Fibroblast of mammary gland (primary cell): ENCODE data around the gene PARP1.

ENCODE experiments used
- DNase-seq: peaks from one replicate; pipeline ENCODE4 v3.0.0-alpha.2; 2010; ENCODE audit warnings: low read depth
- H3K4me3 ChIP-seq: 2 replicates; pipeline ENCODE4 v1.5.1; 2011; ENCODE audit warnings: low read depth, mild to moderate bottlenecking, low read length, moderate library complexity; ENCODE audit not compliant: control insufficient read depth
- TF ChIP-seq, protein P1 (sequence below): conservative IDR thresholded peaks from 2 replicates; pipeline ENCODE4 v1.5.1; 2011; ENCODE audit warnings: low read depth, low read length, inconsistent platforms; ENCODE audit not compliant: control insufficient read depth, insufficient read depth

The PARP1 gene

DNA sequence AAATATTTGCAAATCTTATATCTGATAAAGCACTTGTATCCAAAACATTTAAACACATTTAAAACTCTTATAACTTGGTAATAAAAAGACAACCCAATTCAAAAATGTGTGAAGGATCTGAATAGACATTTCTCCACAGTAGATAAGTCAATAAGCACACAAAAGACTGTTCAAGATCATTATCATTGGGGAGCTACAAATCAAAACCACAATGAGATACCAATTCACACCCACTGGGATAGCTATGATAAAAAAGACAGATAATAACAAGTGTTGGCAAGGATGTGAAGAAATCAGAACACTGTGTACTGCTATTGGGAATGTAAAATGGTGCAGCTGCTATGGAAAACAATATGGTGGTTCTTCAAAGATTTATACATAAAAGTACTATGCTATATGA lies 93.8 kb downstream of the PARP1 start:
- no peak overlapping the region for H3K4me3 ChIP-seq
- TF ChIP-seq, protein P1, sequence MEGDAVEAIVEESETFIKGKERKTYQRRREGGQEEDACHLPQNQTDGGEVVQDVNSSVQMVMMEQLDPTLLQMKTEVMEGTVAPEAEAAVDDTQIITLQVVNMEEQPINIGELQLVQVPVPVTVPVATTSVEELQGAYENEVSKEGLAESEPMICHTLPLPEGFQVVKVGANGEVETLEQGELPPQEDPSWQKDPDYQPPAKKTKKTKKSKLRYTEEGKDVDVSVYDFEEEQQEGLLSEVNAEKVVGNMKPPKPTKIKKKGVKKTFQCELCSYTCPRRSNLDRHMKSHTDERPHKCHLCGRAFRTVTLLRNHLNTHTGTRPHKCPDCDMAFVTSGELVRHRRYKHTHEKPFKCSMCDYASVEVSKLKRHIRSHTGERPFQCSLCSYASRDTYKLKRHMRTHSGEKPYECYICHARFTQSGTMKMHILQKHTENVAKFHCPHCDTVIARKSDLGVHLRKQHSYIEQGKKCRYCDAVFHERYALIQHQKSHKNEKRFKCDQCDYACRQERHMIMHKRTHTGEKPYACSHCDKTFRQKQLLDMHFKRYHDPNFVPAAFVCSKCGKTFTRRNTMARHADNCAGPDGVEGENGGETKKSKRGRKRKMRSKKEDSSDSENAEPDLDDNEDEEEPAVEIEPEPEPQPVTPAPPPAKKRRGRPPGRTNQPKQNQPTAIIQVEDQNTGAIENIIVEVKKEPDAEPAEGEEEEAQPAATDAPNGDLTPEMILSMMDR = no peak
- DNase-seq = no peak

DNA sequence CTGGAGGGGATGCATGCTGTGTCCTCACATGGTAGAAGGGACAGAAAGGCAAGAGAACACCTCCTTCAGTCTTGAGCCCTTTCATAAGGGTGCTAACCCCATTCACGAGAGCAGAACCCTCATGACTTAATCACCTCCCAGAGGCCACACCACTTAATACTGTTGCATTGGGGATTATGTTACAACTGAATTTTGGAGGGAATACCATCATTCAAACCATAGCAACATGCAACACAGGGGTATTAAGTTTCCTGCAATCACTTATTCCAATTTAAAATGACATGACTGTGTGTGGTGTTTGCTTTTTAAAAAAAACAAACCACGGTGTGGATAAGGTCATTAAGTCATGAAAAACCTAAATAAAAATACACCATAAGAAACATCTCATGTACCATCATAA lies 95.8 kb downstream of the PARP1 start:
- TF ChIP-seq, protein P1 = no peak
- DNase-seq = no peak
- no peak overlapping the region for H3K4me3 ChIP-seq

DNA sequence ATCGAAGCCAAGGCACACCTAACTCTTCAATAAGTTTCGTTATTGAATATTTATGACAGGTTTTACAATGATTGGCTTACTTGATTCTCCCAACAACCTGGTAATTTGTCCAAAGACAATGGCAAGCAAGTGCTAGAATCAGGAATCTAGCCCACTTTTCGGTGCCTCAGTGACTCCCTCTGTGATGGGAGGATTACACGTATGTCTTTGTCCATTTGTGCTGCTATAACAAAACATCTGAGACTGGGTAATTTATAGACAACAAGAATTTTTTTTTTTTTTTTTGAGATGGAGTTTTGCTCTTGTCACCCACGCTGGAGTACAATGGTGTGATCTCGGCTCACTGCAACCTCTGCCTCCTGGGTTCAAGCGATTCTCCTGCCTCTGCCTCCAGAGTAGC lies 96.5 kb downstream of the PARP1 start:
- no peak for DNase-seq
- TF ChIP-seq, protein P1 = no peak
- no peak overlapping the region for H3K4me3 ChIP-seq
